NCI-H2081 (cell line): ENCODE results near the gene DIAPH1.
"Not testable (repeated sequence)": the region's sequence is repeated elsewhere in the genome, so short reads cannot be mapped to it uniquely, and the experiment has no call there.

ENCODE experiments used
- DNase-seq, 2 experiments: peaks; one replicate each; lab custom pipeline; 2025; lab: John Stamatoyannopoulos, UW

DIAPH1 gene

GRCh38 chr5:141609921-141610320 is 8.9 kb downstream of the DIAPH1 start:
- not testable (repeated sequence) for DNase-seq

GRCh38 chr5:141609044-141609443 is 9.8 kb downstream of the DIAPH1 start:
- no peak for DNase-seq

- DNase-seq, result no peak
Measured at GRCh38 chr5:141608557-141608956, 10.2 kb downstream of the DIAPH1 start.

- no peak for DNase-seq
Measured at GRCh38 chr5:141608046-141608445, 10.8 kb downstream of the DIAPH1 start.

GRCh38 chr5:141605523-141606277 is 13.1 kb downstream of the DIAPH1 start:
- DNase-seq, result no peak

- no peak for DNase-seq
Measured at GRCh38 chr5:141603923-141604717, 14.7 kb downstream of the DIAPH1 start.

- DNase-seq, result no peak
Measured at GRCh38 chr5:141602606-141603005, 16.2 kb downstream of the DIAPH1 start.

GRCh38 chr5:141598391-141599345 is 20.1 kb downstream of the DIAPH1 start:
- no peak for DNase-seq

- no peak for DNase-seq
Measured at GRCh38 chr5:141597814-141598213, 21.0 kb downstream of the DIAPH1 start.

- no peak for DNase-seq
Measured at GRCh38 chr5:141597394-141597793, 21.4 kb downstream of the DIAPH1 start.

- DNase-seq, result no peak
Measured at GRCh38 chr5:141596867-141597266, 21.9 kb downstream of the DIAPH1 start.

- no peak for DNase-seq
Measured at GRCh38 chr5:141590127-141590526, 28.7 kb downstream of the DIAPH1 start.

GRCh38 chr5:141586246-141586645 is 32.6 kb downstream of the DIAPH1 start:
- no peak for DNase-seq

- DNase-seq, result no peak
Measured at GRCh38 chr5:141585594-141585993, 33.2 kb downstream of the DIAPH1 start.

GRCh38 chr5:141574122-141574510 is 44.7 kb downstream of the DIAPH1 start:
- DNase-seq, result no peak

- DNase-seq, result no peak
Measured at GRCh38 chr5:141573489-141574121, 45.2 kb downstream of the DIAPH1 start.

- DNase-seq, result no peak
Measured at GRCh38 chr5:141570655-141571054, 48.1 kb downstream of the DIAPH1 start.

- no peak for DNase-seq
Measured at GRCh38 chr5:141567513-141568117, 51.2 kb downstream of the DIAPH1 start.

GRCh38 chr5:141565826-141566570 is 52.8 kb downstream of the DIAPH1 start:
- no peak for DNase-seq

- DNase-seq, result peak; percentile 86 to 87
Measured at GRCh38 chr5:141564216-141564692, 54.5 kb downstream of the DIAPH1 start.
